IMR-90 (cell line): Measurements from ENCODE around the gene TBC1D8. TPM values are rescaled to one million over a fixed set of nuclear protein-coding genes. Genes with fewer than 3 reads are reported as not detected.

ENCODE experiments used
- ATAC-seq: fragments of 200-7000 bp; cut with Tn5 transposase; 2 replicates; pipeline ENCODE4 v1.9.1; 2020; ENCODE audit warnings: low read depth, mild to moderate bottlenecking, moderate library complexity
- BruUV-seq: library from RNA; stranded (reverse); fragments of 400-500 nt; replicated peaks from 2 replicates; lab custom pipeline; 2021; lab: Mats Ljungman, UMichigan
- CTCF ChIA-PET: fragments of 300-600 bp; formaldehyde crosslinking; extraction: SDS; loops from one replicate; lab custom pipeline; 2021; ENCODE audit warnings: antibody characterized with exemption; lab: Yijun Ruan, JAX
- POLR2A ChIA-PET: fragments of 300-600 bp; sonication (Branson Sonifier 250); formaldehyde crosslinking; loops from one replicate; lab custom pipeline; 2022; ENCODE audit warnings: antibody characterized with exemption; ENCODE audit not compliant: unreplicated experiment; lab: Charles Lee
- DNase-seq: peaks from one replicate; pipeline ENCODE4 v3.0.0; 2013
- H2AFZ ChIP-seq: replicated peaks from 2 replicates; pipeline ENCODE3; 2013; ENCODE audit warnings: low read length, mild to moderate bottlenecking; ENCODE audit not compliant: poor library complexity
- H2AK5ac ChIP-seq: 2 replicates; pipeline ENCODE4 v1.6.1; 2013; ENCODE audit warnings: low read depth, low read length, inconsistent platforms
- H2AK9ac ChIP-seq: replicated peaks from 2 replicates; pipeline ENCODE3; 2013; ENCODE audit warnings: mild to moderate bottlenecking, low read depth, low read length, moderate library complexity; ENCODE audit not compliant: poor library complexity
- H2BK120ac ChIP-seq: 2 replicates; pipeline ENCODE4 v1.6.1; 2013; ENCODE audit warnings: low read depth, low read length, inconsistent platforms
- H2BK15ac ChIP-seq: 3 replicates; pipeline ENCODE4 v1.6.1; 2013; ENCODE audit warnings: low read depth, low read length, inconsistent platforms
- H2BK20ac ChIP-seq: 2 replicates; pipeline ENCODE4 v1.6.1; 2013; ENCODE audit warnings: low read depth, mild to moderate bottlenecking, inconsistent platforms, low read length, moderate library complexity
- H2BK5ac ChIP-seq: 2 replicates; pipeline ENCODE4 v1.6.1; 2013; ENCODE audit warnings: mild to moderate bottlenecking, low read depth, low read length, inconsistent platforms; ENCODE audit not compliant: poor library complexity, severe bottlenecking
- H3K14ac ChIP-seq: replicated peaks from 2 replicates; pipeline ENCODE4 v1.6.1; 2013; ENCODE audit warnings: low read depth, low read length, inconsistent platforms
- H3K18ac ChIP-seq: 2 replicates; pipeline ENCODE4 v1.6.1; 2013; ENCODE audit warnings: low read depth, low read length, control low read depth
- H3K23ac ChIP-seq: 2 replicates; pipeline ENCODE4 v1.6.1; 2013; ENCODE audit warnings: low read depth, low read length, inconsistent platforms
- H3K27ac ChIP-seq: 2 replicates; pipeline ENCODE4 v1.5.1; 2013; ENCODE audit warnings: mild to moderate bottlenecking, control low read depth, low read length; ENCODE audit not compliant: insufficient read depth
- H3K27me3 ChIP-seq: 2 replicates; pipeline ENCODE4 v1.6.1; 2013; ENCODE audit warnings: low read length; ENCODE audit not compliant: control insufficient read depth, insufficient read depth
- H3K36me3 ChIP-seq: 2 replicates; pipeline ENCODE4 v1.6.1; 2013; ENCODE audit warnings: low read length, mixed read lengths; ENCODE audit not compliant: control insufficient read depth, insufficient read depth
- H3K4ac ChIP-seq: 2 replicates; pipeline ENCODE4 v1.6.1; 2013; ENCODE audit warnings: low read depth, low read length, inconsistent platforms
- H3K4me1 ChIP-seq: 2 replicates; pipeline ENCODE4 v1.6.1; 2013; ENCODE audit warnings: low read length, mixed read lengths; ENCODE audit not compliant: control insufficient read depth, insufficient read depth
- H3K4me2 ChIP-seq: 2 replicates; pipeline ENCODE4 v1.6.1; 2013; ENCODE audit warnings: low read depth, mild to moderate bottlenecking, control low read depth, low read length, moderate library complexity
- H3K4me3 ChIP-seq: 2 replicates; pipeline ENCODE4 v1.5.1; 2013; ENCODE audit warnings: low read depth, mild to moderate bottlenecking, control low read depth, low read length, moderate library complexity; ENCODE audit not compliant: insufficient read depth
- H3K56ac ChIP-seq: 2 replicates; pipeline ENCODE4 v1.6.1; 2013; ENCODE audit warnings: low read length, inconsistent platforms; ENCODE audit not compliant: insufficient read depth; ENCODE audit errors: extremely low read depth
- H3K79me1 ChIP-seq, 2 experiments: 2 replicates each; pipeline ENCODE4 v1.6.1; 2013; ENCODE audit warnings: low read length in 2 of 2, inconsistent platforms in 1 of 2, low read depth in 1 of 2
- H3K9ac ChIP-seq: 2 replicates; pipeline ENCODE4 v1.6.1; 2013; ENCODE audit warnings: low read depth, low read length, control low read depth
- H3K9me1 ChIP-seq: 2 replicates; pipeline ENCODE4 v1.6.1; 2013; ENCODE audit warnings: low read length, inconsistent platforms; ENCODE audit not compliant: insufficient read depth
- H3K9me3 ChIP-seq: 2 replicates; pipeline ENCODE4 v1.6.1; 2013; ENCODE audit warnings: low read length; ENCODE audit not compliant: control insufficient read depth, insufficient read depth
- H4K20me1 ChIP-seq: 2 replicates; pipeline ENCODE4 v1.6.1; 2013; ENCODE audit warnings: low read length, inconsistent platforms; ENCODE audit not compliant: insufficient read depth
- H4K5ac ChIP-seq: 2 replicates; pipeline ENCODE4 v1.6.1; 2013; ENCODE audit warnings: mild to moderate bottlenecking, low read depth, low read length, control low read depth
- H4K8ac ChIP-seq, 2 experiments: 2 replicates each; pipeline ENCODE4 v1.6.1; 2013; ENCODE audit warnings: low read depth in 2 of 2, low read length in 2 of 2, control low read depth in 1 of 2, inconsistent platforms in 1 of 2
- H4K91ac ChIP-seq: 2 replicates; pipeline ENCODE4 v1.6.1; 2013; ENCODE audit warnings: low read depth, low read length, inconsistent platforms; ENCODE audit not compliant: insufficient read depth
- BHLHE40 ChIP-seq: fragments of 150-350 bp; IDR thresholded peaks from 2 replicates; pipeline ENCODE4 v1.6.1; 2016; ENCODE audit warnings: mild to moderate bottlenecking, low read depth, low read length
- CEBPB ChIP-seq: IDR thresholded peaks from 2 replicates; pipeline ENCODE4 v1.6.1; 2012; ENCODE audit warnings: low read depth, low read length, improper control_type of control experiment
- CHD1 ChIP-seq: IDR thresholded peaks from 2 replicates; pipeline ENCODE4 v1.6.1; 2012; ENCODE audit warnings: low read depth, low read length, improper control_type of control experiment
- FOS ChIP-seq: fragments of 150-350 bp; IDR thresholded peaks from 2 replicates; pipeline ENCODE4 v1.6.1; 2016; ENCODE audit warnings: low read depth, low read length
- MAZ ChIP-seq: IDR thresholded peaks from 2 replicates; pipeline ENCODE4 v1.6.1; 2012; ENCODE audit warnings: low read depth, mild to moderate bottlenecking, low read length, improper control_type of control experiment, moderate library complexity, borderline replicate concordance
- MXI1 ChIP-seq: IDR thresholded peaks from 2 replicates; pipeline ENCODE4 v1.6.1; 2012; ENCODE audit warnings: low read depth, mild to moderate bottlenecking, low read length, moderate library complexity, borderline replicate concordance
- NFE2L2 ChIP-seq: fragments of 150-350 bp; IDR thresholded peaks from 2 replicates; pipeline ENCODE4 v1.6.1; 2016; ENCODE audit warnings: low read depth, mild to moderate bottlenecking, low read length
- POLR2A ChIP-seq: IDR thresholded peaks from 2 replicates; pipeline ENCODE4 v1.6.1; 2012; ENCODE audit warnings: mild to moderate bottlenecking, low read depth, low read length
- RCOR1 ChIP-seq: IDR thresholded peaks from 2 replicates; pipeline ENCODE4 v1.6.1; 2012; ENCODE audit warnings: mild to moderate bottlenecking, low read length, improper control_type of control experiment; ENCODE audit not compliant: insufficient replicate concordance
- RFX5 ChIP-seq: IDR thresholded peaks from 2 replicates; pipeline ENCODE4 v1.8.0; 2012; ENCODE audit warnings: low read depth, mild to moderate bottlenecking, low read length, moderate library complexity
- SMC3 ChIP-seq: fragments of 150-350 bp; IDR thresholded peaks from 2 replicates; pipeline ENCODE4 v1.6.1; 2016; ENCODE audit warnings: low read depth, mild to moderate bottlenecking, antibody characterized with exemption, low read length, moderate library complexity
- WGBS, 2 experiments: methylation state at CpG; one replicate each; pipeline versions ENCODE4 v1.1.5 to v1.1.7; 2013; ENCODE audit warnings: missing lambda C conversion rate in 2 of 2; ENCODE audit not compliant: insufficient read length in 1 of 2; ENCODE audit errors: extremely low coverage in 2 of 2; 5-methylcytosine and 5-hydroxymethylcytosine counted together
- dilution Hi-C: fragments of 300-500 bp; cut with HindIII; formaldehyde crosslinking; loops from one replicate; pipeline ENCODE4 v1.14.3; 2018; ENCODE audit warnings: low sequenced_read_pairs; ENCODE audit not compliant: unreplicated experiment
- in situ Hi-C: fragments of 300-500 bp; cut with MboI; formaldehyde crosslinking; loops from 3 replicates; pipeline ENCODE4 v1.14.3; 2019; ENCODE audit warnings: low sequenced_read_pairs, inconsistent platforms, mixed read lengths
- intact Hi-C: fragments of 100-400 bp; cut with micrococcal nuclease; formaldehyde crosslinking; loops from 2 replicates; pipeline ENCODE4 v1.10.0; 2022
- polyA plus RNA-seq, 3 experiments: library from polyadenylated mRNA; depleted of rRNA; stranded (reverse); fragments of >200 nt; gene quantifications; 2 replicates each; pipeline ENCODE4 v1.2.3, GENCODE V29; 2012; ENCODE audit warnings: low replicate concordance in 1 of 3
- total RNA-seq: library from RNA; depleted of rRNA; stranded (reverse); fragments of >200 nt; gene quantifications from 2 replicates; pipeline ENCODE4 v1.2.3, GENCODE V29; 2012
- TF ChIP-seq, protein P1 (sequence below): fragments of 150-350 bp; IDR thresholded peaks from 2 replicates; pipeline ENCODE4 v1.6.1; 2016; ENCODE audit warnings: low read depth, mild to moderate bottlenecking, low read length, moderate library complexity, borderline replicate concordance
- TF ChIP-seq, protein P2 (sequence below): conservative IDR thresholded peaks from 2 replicates; pipeline ENCODE4 v1.5.1; 2012; ENCODE audit warnings: mild to moderate bottlenecking, low read depth, low read length, improper control_type of control experiment
- TF ChIP-seq, protein P3 (sequence below): fragments of 150-350 bp; IDR thresholded peaks from 2 replicates; pipeline ENCODE4 v1.6.1; 2017; ENCODE audit warnings: mild to moderate bottlenecking, antibody characterized with exemption, low read length, low read depth

Gene TBC1D8
- total and polyA plus RNA-seq, 2 of the 4 experiments (the other 2 are of a cell fraction) = 1.3 to 1.5 TPM

DNA sequence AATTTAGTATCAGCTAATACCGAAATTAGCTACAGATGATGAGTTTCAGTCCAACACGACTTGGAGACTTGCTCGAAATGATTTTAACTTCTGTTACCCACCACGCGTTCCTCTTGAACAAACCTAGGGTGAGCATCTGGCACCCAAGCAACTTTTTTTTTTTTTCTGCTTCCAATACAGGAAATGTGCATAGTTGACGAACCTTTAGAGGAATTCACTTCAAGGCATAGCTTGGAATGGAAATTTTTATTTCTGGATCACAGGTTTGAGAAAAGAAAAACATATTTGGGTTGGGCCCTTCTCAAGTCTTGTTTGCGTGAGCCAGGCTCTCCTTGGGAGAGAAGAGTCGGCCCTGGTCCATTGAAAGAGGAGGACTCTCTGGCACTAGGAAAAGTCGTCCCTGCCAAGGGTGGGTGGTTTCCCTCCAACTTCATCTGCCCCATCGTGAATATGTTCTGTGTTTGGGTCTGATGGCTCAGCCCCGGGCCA is 186.5 kb downstream of the TBC1D8 start:
- intact Hi-C loops (no loop called here), in situ Hi-C loops (no loop called here), dilution Hi-C loops (no loop called here)
- no TSS peak for BruUV-seq
- ChIA-PET CTCF (no interaction called here), POLR2A (interaction anchor here (0.6 kb wide), 1 partner anchor 44 kb away, joined by 3 read pairs; no protein-coding TSS in a partner anchor)
- Histone ChIP-seq H3K4ac (no peak overlapping the region), H2BK15ac (no peak overlapping the region), H2BK120ac (no peak overlapping the region), H2AK5ac (no peak overlapping the region), H3K4me2 (no peak overlapping the region), H2BK5ac (no peak overlapping the region), H2AFZ (no peak overlapping the region), H3K4me1 (peaks cover 4% of the 10 kb centered on the region), H3K14ac (no peak overlapping the region), H3K18ac (no peak overlapping the region), H3K9ac (no peak overlapping the region), H3K9me1 (peaks cover 13% of the 10 kb centered on the region), H4K8ac (no peak overlapping the region), H2AK9ac (no peak overlapping the region), H4K5ac (no peak overlapping the region), H4K20me1 (no peaks in the 10 kb centered on the region), H3K79me1 (no peaks in the 10 kb centered on the region), H3K27ac (no peak overlapping the region), H3K36me3 (peaks cover 10% of the 10 kb centered on the region), H3K23ac (no peak overlapping the region), H3K56ac (no peak overlapping the region), H3K9me3 (peaks cover 2% of the 10 kb centered on the region; the same call in 1 of the 2 replicates), H4K91ac (no peak overlapping the region), H3K27me3 (no peaks in the 10 kb centered on the region), H2BK20ac (no peak overlapping the region), H3K4me3 (no peak overlapping the region)
- DNase-seq (no peak), ATAC-seq (no peak)
- WGBS, 2 experiments = 88% methylated on average over 6 of the region's 11 CpGs; no CpG with 5 or more reads in 1 of the 2 experiments
- no peak for TF ChIP-seq CEBPB
- no peak for TF ChIP-seq BHLHE40
- no peak for TF ChIP-seq RFX5
- TF ChIP-seq FOS = no peak
- TF ChIP-seq POLR2A = no peak
- TF ChIP-seq, protein P1, sequence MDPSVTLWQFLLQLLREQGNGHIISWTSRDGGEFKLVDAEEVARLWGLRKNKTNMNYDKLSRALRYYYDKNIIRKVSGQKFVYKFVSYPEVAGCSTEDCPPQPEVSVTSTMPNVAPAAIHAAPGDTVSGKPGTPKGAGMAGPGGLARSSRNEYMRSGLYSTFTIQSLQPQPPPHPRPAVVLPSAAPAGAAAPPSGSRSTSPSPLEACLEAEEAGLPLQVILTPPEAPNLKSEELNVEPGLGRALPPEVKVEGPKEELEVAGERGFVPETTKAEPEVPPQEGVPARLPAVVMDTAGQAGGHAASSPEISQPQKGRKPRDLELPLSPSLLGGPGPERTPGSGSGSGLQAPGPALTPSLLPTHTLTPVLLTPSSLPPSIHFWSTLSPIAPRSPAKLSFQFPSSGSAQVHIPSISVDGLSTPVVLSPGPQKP = no peak
- no peak for TF ChIP-seq MXI1
- no peak for TF ChIP-seq CHD1
- TF ChIP-seq, protein P2, sequence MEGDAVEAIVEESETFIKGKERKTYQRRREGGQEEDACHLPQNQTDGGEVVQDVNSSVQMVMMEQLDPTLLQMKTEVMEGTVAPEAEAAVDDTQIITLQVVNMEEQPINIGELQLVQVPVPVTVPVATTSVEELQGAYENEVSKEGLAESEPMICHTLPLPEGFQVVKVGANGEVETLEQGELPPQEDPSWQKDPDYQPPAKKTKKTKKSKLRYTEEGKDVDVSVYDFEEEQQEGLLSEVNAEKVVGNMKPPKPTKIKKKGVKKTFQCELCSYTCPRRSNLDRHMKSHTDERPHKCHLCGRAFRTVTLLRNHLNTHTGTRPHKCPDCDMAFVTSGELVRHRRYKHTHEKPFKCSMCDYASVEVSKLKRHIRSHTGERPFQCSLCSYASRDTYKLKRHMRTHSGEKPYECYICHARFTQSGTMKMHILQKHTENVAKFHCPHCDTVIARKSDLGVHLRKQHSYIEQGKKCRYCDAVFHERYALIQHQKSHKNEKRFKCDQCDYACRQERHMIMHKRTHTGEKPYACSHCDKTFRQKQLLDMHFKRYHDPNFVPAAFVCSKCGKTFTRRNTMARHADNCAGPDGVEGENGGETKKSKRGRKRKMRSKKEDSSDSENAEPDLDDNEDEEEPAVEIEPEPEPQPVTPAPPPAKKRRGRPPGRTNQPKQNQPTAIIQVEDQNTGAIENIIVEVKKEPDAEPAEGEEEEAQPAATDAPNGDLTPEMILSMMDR = no peak
- TF ChIP-seq, protein P3, sequence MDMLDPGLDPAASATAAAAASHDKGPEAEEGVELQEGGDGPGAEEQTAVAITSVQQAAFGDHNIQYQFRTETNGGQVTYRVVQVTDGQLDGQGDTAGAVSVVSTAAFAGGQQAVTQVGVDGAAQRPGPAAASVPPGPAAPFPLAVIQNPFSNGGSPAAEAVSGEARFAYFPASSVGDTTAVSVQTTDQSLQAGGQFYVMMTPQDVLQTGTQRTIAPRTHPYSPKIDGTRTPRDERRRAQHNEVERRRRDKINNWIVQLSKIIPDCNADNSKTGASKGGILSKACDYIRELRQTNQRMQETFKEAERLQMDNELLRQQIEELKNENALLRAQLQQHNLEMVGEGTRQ = no peak
- TF ChIP-seq NFE2L2 = no peak
- TF ChIP-seq SMC3 = no peak
- TF ChIP-seq MAZ = no peak
- no peak for TF ChIP-seq RCOR1
